DOHH2 (cell line): ENCODE results near the gene FLRT1.

Source experiments
- CTCF ChIP-seq: fragments of 200-600 bp; sonication (generic); IDR thresholded peaks from one replicate; pipeline ENCODE4 v1.5.1; 2014; ENCODE audit warnings: antibody characterized with exemption, mild to moderate bottlenecking, low read depth, low read length; ENCODE audit not compliant: poor library complexity, severe bottlenecking
- EZH2phosphoT487 ChIP-seq: fragments of 200-600 bp; sonication (generic); IDR thresholded peaks from 2 replicates; pipeline ENCODE4 v1.6.1; 2017; ENCODE audit warnings: borderline replicate concordance, mild to moderate bottlenecking, antibody characterized with exemption, low read length, moderate library complexity, mixed read lengths

- no peak for TF ChIP-seq CTCF
- TF ChIP-seq EZH2phosphoT487 = no peak
Measured at GRCh38 chr11:64004590-64004984, 31.1 kb upstream of the FLRT1 start.
